ENCODE data around the gene ETNK2. TPM values are rescaled to one million over a fixed set of nuclear protein-coding genes. Genes with fewer than 3 reads are reported as not detected.

Gene ETNK2
- total RNA-seq, 2 experiments from 2014 or later: 1.9 TPM; not detected in 1

DNA sequence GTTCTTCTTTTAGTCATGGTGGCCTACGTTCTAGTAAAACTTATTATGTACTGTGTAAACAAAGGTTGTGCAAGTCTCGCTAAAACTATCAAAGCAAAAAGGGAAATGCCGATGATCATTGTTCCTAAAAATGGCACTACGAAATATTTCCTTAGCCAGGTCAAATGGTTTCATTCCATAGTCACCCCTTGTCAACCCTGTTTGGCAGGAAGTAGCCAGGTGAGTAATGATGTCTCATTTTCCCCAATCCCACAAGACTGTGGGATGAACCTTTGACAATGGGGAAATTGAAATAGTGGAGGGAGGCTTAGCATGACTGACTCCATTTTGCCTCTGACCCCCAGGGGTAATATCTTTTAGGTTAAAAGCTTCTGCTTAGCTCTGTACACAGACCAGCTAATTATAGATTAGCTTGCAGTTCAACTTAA is 19.9 kb upstream of the ETNK2 start:
- Histone ChIP-seq H3K9me2 (ENCODE audit: insufficient read depth, low read length) (no peaks in the 10 kb centered on the region), H3K79me2 (ENCODE audit: insufficient read depth, low read depth, low read length) (no peaks in the 10 kb centered on the region), H3K9me3 (ENCODE audit: low read length) (peaks cover 16% of the 10 kb centered on the region; the same call in 1 of the 2 replicates), H3K4me3 (ENCODE audit: low read depth, low read length, poor library complexity, severe bottlenecking) (no peak overlapping the region), H2AFZ (ENCODE audit: low read length) (no peak overlapping the region), H3K4me2 (ENCODE audit: low read length) (no peak overlapping the region), H4K20me1 (ENCODE audit: insufficient read depth, low read length) (no peaks in the 10 kb centered on the region), H3K4me1 (ENCODE audit: insufficient read depth, low read length, poor library complexity, severe bottlenecking) (no peaks in the 10 kb centered on the region), H3K27ac (ENCODE audit: low read depth, low read length, poor library complexity, severe bottlenecking) (no peak overlapping the region), H3K36me3 (ENCODE audit: insufficient read depth, low read length) (no peaks in the 10 kb centered on the region)
- ChIA-PET POLR2A (interaction anchor here (0.7 to 1.0 kb wide), 2 partner anchors 19 to 357 kb away, joined by 3 to 4 read pairs; no protein-coding TSS in a partner anchor), CTCF (ENCODE audit: unreplicated experiment) (interaction anchor here (0.6 kb wide), 1 partner anchor 29 kb away, joined by 3 read pairs; no protein-coding TSS in a partner anchor)
- no TSS peak for BruUV-seq (replicated peaks)
- intact Hi-C loops (cut with micrococcal nuclease; ENCODE audit: unreplicated experiment): no loop called here
- TF ChIP-seq CTCF (conservative IDR thresholded peaks at IDR 0.05; ENCODE audit: low read length) (no peak), EZH2phosphoT487 (IDR thresholded peaks at IDR 0.05; ENCODE audit: borderline replicate concordance, low read depth, low read length) (no peak)
- no peak for DNase-seq (ENCODE audit: low spot score)

DNA sequence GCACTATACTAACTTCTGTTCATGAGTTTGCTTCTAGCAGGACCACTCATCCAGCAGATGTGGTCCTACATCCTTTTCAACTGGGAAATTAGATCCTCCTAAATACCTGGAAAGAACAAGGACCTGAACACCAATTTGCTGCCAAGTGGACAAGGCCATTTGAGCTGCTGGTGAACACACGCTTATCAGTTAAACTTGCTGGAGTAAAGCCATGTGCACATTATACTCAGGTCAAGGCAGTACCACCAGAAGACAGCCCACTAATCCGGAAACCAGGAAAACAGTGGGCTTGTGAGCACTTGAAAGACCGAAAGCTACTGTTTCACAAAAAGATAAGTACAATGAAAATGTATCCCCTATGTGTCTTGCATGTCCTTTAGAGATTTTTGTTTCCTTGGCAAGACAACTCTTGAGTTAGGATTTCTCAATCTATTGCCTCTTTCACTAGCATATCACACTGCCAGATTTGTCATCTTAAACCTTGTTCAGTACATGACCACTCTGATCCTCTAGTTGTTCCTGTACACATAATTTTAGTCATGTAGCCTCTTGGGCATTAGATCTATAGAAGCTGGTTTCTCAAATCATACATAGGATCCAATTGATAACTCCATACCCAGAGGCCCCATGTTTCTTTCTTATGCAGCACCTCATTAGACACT is 18.8 kb upstream of the ETNK2 start:
- Histone ChIP-seq H3K4me2 (ENCODE audit: low read length) (no peak overlapping the region), H3K9me3 (ENCODE audit: low read length) (peaks cover 16% of the 10 kb centered on the region; the same call in 1 of the 2 replicates), H3K36me3 (ENCODE audit: insufficient read depth, low read length) (no peaks in the 10 kb centered on the region), H3K9me2 (ENCODE audit: insufficient read depth, low read length) (no peaks in the 10 kb centered on the region), H3K4me3 (ENCODE audit: low read depth, low read length, poor library complexity, severe bottlenecking) (no peak overlapping the region), H3K27ac (ENCODE audit: low read depth, low read length, poor library complexity, severe bottlenecking) (no peak overlapping the region), H3K79me2 (ENCODE audit: insufficient read depth, low read depth, low read length) (no peaks in the 10 kb centered on the region), H4K20me1 (ENCODE audit: insufficient read depth, low read length) (no peaks in the 10 kb centered on the region), H2AFZ (ENCODE audit: low read length) (no peak overlapping the region), H3K4me1 (ENCODE audit: insufficient read depth, low read length, poor library complexity, severe bottlenecking) (no peaks in the 10 kb centered on the region)
- POLR2A ChIA-PET: interaction anchor here (0.7 kb wide), 2 partner anchors 356 to 723 kb away, joined by 3 read pairs; no protein-coding TSS in a partner anchor
- intact Hi-C loops (cut with micrococcal nuclease; ENCODE audit: unreplicated experiment): no loop called here
- DNase-seq (ENCODE audit: low spot score): no peak
- no TSS peak for BruUV-seq (replicated peaks)
- no peak for TF ChIP-seq EZH2phosphoT487 (IDR thresholded peaks at IDR 0.05; ENCODE audit: borderline replicate concordance, low read depth, low read length)
- TF ChIP-seq CTCF (conservative IDR thresholded peaks at IDR 0.05; ENCODE audit: low read length): no peak
- CTCF ChIA-PET (ENCODE audit: unreplicated experiment): no interaction called here

DNA sequence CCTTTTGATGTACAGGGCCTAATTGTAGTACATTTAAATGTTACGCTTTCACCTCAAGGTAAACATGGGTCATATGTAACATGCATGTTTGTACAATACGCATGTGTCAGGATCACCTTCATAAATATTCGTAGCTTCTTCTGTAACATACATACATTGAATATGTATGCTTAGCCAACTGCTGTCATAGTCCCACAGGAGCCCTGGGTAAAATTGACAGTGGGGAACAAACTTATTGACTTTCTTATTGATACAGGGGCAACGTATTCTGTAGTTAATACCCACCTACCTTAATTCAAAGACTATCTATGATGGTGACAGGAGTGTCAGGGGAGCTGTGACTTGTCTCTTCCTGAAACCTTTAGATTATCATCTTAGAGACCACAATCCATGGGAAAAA is 18.0 kb upstream of the ETNK2 start:
- H3K36me3 ChIP-seq (ENCODE audit: insufficient read depth, low read length): no peaks in the 10 kb centered on the region
- DNase-seq (ENCODE audit: low spot score): peak; percentile 68
- no TSS peak for BruUV-seq (replicated peaks)
- intact Hi-C loops (cut with micrococcal nuclease; ENCODE audit: unreplicated experiment): no loop called here
- H3K4me3 ChIP-seq (ENCODE audit: low read depth, low read length, poor library complexity, severe bottlenecking): no peak overlapping the region
- peaks cover 16% of the 10 kb centered on the region; the same call in 1 of the 2 replicates for H3K9me3 ChIP-seq (ENCODE audit: low read length)
- no peaks in the 10 kb centered on the region for H3K4me1 ChIP-seq (ENCODE audit: insufficient read depth, low read length, poor library complexity, severe bottlenecking)
- no peak for TF ChIP-seq CTCF (conservative IDR thresholded peaks at IDR 0.05; ENCODE audit: low read length)
- TF ChIP-seq EZH2phosphoT487 (IDR thresholded peaks at IDR 0.05; ENCODE audit: borderline replicate concordance, low read depth, low read length): no peak
- no peak overlapping the region for H3K27ac ChIP-seq (ENCODE audit: low read depth, low read length, poor library complexity, severe bottlenecking)
- H4K20me1 ChIP-seq (ENCODE audit: insufficient read depth, low read length): no peaks in the 10 kb centered on the region
- ChIA-PET POLR2A (no interaction called here), CTCF (ENCODE audit: unreplicated experiment) (interaction anchor here (0.6 kb wide), 1 partner anchor 569 kb away, joined by 3 read pairs; no protein-coding TSS in a partner anchor)
- no peaks in the 10 kb centered on the region for H3K9me2 ChIP-seq (ENCODE audit: insufficient read depth, low read length)
- H3K4me2 ChIP-seq (ENCODE audit: low read length): no peak overlapping the region
- H3K79me2 ChIP-seq (ENCODE audit: insufficient read depth, low read depth, low read length): no peaks in the 10 kb centered on the region
- no peak overlapping the region for H2AFZ ChIP-seq (ENCODE audit: low read length)

All from OCI-LY7 (cell line).